SK-N-SH treated with all-trans-retinoic acid at 6 μM for 48 hours (cell line): ENCODE measurements around the gene COL16A1.

Experiments used
- ATAC-seq: fragments of 200-7000 bp; cut with Tn5 transposase; 3 replicates; pipeline ENCODE4 v1.9.1; 2020; ENCODE audit warnings: mild to moderate bottlenecking, moderate library complexity
- ARNTL ChIP-seq: fragments of 450-650 bp; formaldehyde crosslinking; IDR thresholded peaks from 2 replicates; pipeline ENCODE4 v1.5.0; 2020; ENCODE audit warnings: low read depth, mild to moderate bottlenecking, moderate library complexity, borderline replicate concordance
- BACH2 ChIP-seq: fragments of 250-450 bp; sonication (Bioruptor Pico); IDR thresholded peaks from 2 replicates; pipeline ENCODE4 v1.9.0; 2021; ENCODE audit warnings: mild to moderate bottlenecking, borderline replicate concordance
- CSDC2 ChIP-seq: fragments of 250-450 bp; sonication (Bioruptor Pico); IDR thresholded peaks from 2 replicates; pipeline ENCODE4 v1.5.0; 2020; ENCODE audit warnings: mild to moderate bottlenecking, moderate library complexity
- ESRRG ChIP-seq: fragments of 250-450 bp; sonication (Bioruptor Pico); IDR thresholded peaks from 2 replicates; pipeline ENCODE4 v1.6.1; 2021; ENCODE audit warnings: mild to moderate bottlenecking
- GLIS3 ChIP-seq: fragments of 250-450 bp; sonication (Bioruptor Pico); IDR thresholded peaks from 2 replicates; pipeline ENCODE4 v1.5.0; 2020; ENCODE audit warnings: mild to moderate bottlenecking, moderate library complexity
- ISL1 ChIP-seq: fragments of 250-450 bp; sonication (Bioruptor Pico); IDR thresholded peaks from 2 replicates; pipeline ENCODE4 v2.1.2; 2022; ENCODE audit warnings: mild to moderate bottlenecking, moderate library complexity
- OSR1 ChIP-seq: fragments of 250-450 bp; sonication (Bioruptor Pico); IDR thresholded peaks from 2 replicates; pipeline ENCODE4 v1.8.0; 2022; ENCODE audit warnings: moderate library complexity, mild to moderate bottlenecking, inconsistent platforms
- PPARA ChIP-seq: fragments of 250-450 bp; sonication (Bioruptor Pico); IDR thresholded peaks from 2 replicates; pipeline ENCODE4 v1.5.0; 2020; ENCODE audit warnings: mild to moderate bottlenecking, borderline replicate concordance
- RARB ChIP-seq: fragments of 250-450 bp; sonication (Bioruptor Pico); IDR thresholded peaks from 2 replicates; pipeline ENCODE4 v1.8.0; 2021; ENCODE audit warnings: mild to moderate bottlenecking, moderate library complexity
- TCF4 ChIP-seq: fragments of 250-450 bp; sonication (Bioruptor Pico); IDR thresholded peaks from 2 replicates; pipeline ENCODE4 v1.8.0; 2021; ENCODE audit warnings: mild to moderate bottlenecking, moderate library complexity, borderline replicate concordance
- TOX ChIP-seq: fragments of 250-450 bp; sonication (Bioruptor Pico); IDR thresholded peaks from 2 replicates; pipeline ENCODE4 v1.8.0; 2021; ENCODE audit warnings: mild to moderate bottlenecking, moderate library complexity, borderline replicate concordance
- TSHZ2 ChIP-seq: fragments of 250-450 bp; sonication (Bioruptor Pico); IDR thresholded peaks from 2 replicates; pipeline ENCODE4 v1.5.0; 2020; ENCODE audit warnings: mild to moderate bottlenecking, moderate library complexity
- ZC3H10 ChIP-seq: fragments of 250-450 bp; sonication (Bioruptor Pico); IDR thresholded peaks from 2 replicates; pipeline ENCODE4 v1.5.1; 2021; ENCODE audit warnings: mild to moderate bottlenecking, moderate library complexity
- ZFP3 ChIP-seq: fragments of 250-450 bp; sonication (Bioruptor Pico); IDR thresholded peaks from 2 replicates; pipeline ENCODE4 v1.5.0; 2020; ENCODE audit warnings: mild to moderate bottlenecking, moderate library complexity
- ZFP30 ChIP-seq: fragments of 450-650 bp; formaldehyde crosslinking; IDR thresholded peaks from 2 replicates; pipeline ENCODE4 v1.5.0; 2022; ENCODE audit warnings: mild to moderate bottlenecking, moderate library complexity
- ZNF565 ChIP-seq: fragments of 450-650 bp; formaldehyde crosslinking; conservative IDR thresholded peaks from 2 replicates; pipeline ENCODE4 v1.5.0; 2020; ENCODE audit warnings: low read depth, mild to moderate bottlenecking, moderate library complexity
- ZNF70 ChIP-seq: fragments of 450-650 bp; formaldehyde crosslinking; IDR thresholded peaks from 2 replicates; pipeline ENCODE4 v1.5.0; 2020; ENCODE audit warnings: mild to moderate bottlenecking, moderate library complexity
- ZNF8 ChIP-seq: fragments of 450-650 bp; formaldehyde crosslinking; IDR thresholded peaks from 2 replicates; pipeline ENCODE4 v1.5.0; 2020; ENCODE audit warnings: mild to moderate bottlenecking, moderate library complexity
- TF ChIP-seq, protein P1 (sequence below): fragments of 250-450 bp; sonication (Bioruptor Pico); IDR thresholded peaks from 2 replicates; pipeline ENCODE4 v1.5.1; 2020; ENCODE audit warnings: low read depth, mild to moderate bottlenecking, moderate library complexity
- TF ChIP-seq, protein P2 (sequence below): fragments of 250-450 bp; sonication (Bioruptor Pico); IDR thresholded peaks from 2 replicates; pipeline ENCODE4 v1.8.0; 2020; ENCODE audit warnings: mild to moderate bottlenecking, moderate library complexity, borderline replicate concordance
- TF ChIP-seq, protein P3 (sequence below): fragments of 250-450 bp; sonication (Bioruptor Pico); IDR thresholded peaks from 2 replicates; pipeline ENCODE4 v1.5.1; 2021; ENCODE audit warnings: mild to moderate bottlenecking, moderate library complexity

Gene COL16A1

DNA sequence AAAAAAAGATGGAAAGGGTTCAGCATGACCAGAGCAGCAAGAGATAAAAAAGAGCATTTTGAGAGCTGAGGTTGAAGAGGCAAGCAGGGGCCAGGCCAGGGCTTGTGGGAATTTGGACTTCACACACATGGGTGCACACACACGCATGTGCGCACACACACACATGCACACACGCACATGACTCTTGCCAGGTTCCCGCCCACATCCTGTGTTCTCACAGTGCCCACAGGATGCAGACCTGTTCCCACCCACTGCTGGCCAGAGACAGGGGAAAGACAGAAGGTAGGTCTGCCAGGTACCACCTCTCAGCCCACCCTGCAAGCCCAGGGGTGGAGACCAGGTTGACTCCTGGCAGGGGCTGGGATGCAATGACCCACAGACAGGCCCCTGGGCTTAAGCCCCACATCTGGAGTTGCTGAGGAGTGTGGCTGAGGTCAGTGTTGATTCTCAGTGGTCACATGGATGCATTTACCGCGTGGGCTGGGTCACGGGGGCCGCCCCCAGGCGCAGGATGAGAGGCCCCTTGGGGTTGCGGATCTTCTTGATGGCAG, 4.4 kb downstream of the COL16A1 start:
- ATAC-seq = no peak
- no peak for TF ChIP-seq PPARA (CRISPR knock-in tag)

DNA sequence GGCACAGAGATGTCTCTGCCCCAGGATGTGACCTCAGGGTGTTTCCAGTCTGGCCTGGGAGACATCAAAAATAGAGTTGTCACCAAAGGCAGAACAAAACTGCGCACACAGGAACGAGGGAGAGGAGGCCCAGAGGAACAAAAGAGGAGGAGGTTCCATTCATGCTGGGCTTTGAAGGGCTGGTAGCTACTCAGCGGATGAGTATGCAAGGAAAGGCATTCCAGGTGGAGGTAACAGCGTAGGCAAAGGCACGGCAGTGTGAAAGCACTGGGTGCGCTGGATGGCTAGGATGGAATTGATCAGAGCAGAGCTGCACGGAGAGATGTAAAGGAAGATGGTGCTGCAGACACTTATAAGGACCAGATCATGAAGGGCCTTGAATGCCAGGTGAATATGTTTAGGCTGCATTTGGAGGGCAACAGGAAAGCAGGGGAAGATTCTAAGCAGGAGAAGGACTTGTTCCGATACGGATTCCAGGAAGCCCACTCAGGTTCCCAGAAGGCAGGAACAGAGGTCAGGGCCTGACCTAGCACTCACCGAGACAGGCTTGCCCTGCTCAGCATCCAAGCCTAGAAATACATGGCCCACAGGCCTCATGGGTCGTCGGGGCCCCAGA, 6.3 kb downstream of the COL16A1 start:
- TF ChIP-seq ZFP30 (CRISPR knock-in tag) (no peak), PPARA (CRISPR knock-in tag) (no peak), ISL1 (CRISPR knock-in tag) (no peak), CSDC2 (CRISPR knock-in tag) (no peak), OSR1 (no peak), TOX (CRISPR knock-in tag) (no peak), TSHZ2 (CRISPR knock-in tag) (no peak), ZNF70 (no peak), ZNF565 (CRISPR knock-in tag) (no peak), GLIS3 (no peak), BACH2 (CRISPR knock-in tag) (no peak), TCF4 (CRISPR knock-in tag) (no peak), RARB (CRISPR knock-in tag) (no peak)
- TF ChIP-seq, protein P1, sequence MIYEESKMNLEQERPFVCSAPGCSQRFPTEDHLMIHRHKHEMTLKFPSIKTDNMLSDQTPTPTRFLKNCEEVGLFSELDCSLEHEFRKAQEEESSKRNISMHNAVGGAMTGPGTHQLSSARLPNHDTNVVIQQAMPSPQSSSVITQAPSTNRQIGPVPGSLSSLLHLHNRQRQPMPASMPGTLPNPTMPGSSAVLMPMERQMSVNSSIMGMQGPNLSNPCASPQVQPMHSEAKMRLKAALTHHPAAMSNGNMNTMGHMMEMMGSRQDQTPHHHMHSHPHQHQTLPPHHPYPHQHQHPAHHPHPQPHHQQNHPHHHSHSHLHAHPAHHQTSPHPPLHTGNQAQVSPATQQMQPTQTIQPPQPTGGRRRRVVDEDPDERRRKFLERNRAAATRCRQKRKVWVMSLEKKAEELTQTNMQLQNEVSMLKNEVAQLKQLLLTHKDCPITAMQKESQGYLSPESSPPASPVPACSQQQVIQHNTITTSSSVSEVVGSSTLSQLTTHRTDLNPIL (CRISPR knock-in tag) = no peak

GRCh38 chr1:31696242-31696641, 7.6 kb downstream of the COL16A1 start:
- no peak for ATAC-seq
- TF ChIP-seq, protein P1 (CRISPR knock-in tag) = no peak
- TF ChIP-seq ZFP3 (CRISPR knock-in tag) (no peak), ZNF565 (CRISPR knock-in tag) (no peak)
- TF ChIP-seq, all 23 proteins: peak for 0

More for the DNA sequence above, 6.3 kb downstream of the COL16A1 start:
- ATAC-seq = no peak

GRCh38 chr1:31695327-31695726, 8.5 kb downstream of the COL16A1 start:
- no peak for ATAC-seq
- no peak for TF ChIP-seq TOX (CRISPR knock-in tag)
- TF ChIP-seq, protein P1 (CRISPR knock-in tag) = no peak
- no peak for TF ChIP-seq ZFP30 (CRISPR knock-in tag)
- no peak for TF ChIP-seq ZNF70
- TF ChIP-seq OSR1 = no peak
- TF ChIP-seq, protein P2, sequence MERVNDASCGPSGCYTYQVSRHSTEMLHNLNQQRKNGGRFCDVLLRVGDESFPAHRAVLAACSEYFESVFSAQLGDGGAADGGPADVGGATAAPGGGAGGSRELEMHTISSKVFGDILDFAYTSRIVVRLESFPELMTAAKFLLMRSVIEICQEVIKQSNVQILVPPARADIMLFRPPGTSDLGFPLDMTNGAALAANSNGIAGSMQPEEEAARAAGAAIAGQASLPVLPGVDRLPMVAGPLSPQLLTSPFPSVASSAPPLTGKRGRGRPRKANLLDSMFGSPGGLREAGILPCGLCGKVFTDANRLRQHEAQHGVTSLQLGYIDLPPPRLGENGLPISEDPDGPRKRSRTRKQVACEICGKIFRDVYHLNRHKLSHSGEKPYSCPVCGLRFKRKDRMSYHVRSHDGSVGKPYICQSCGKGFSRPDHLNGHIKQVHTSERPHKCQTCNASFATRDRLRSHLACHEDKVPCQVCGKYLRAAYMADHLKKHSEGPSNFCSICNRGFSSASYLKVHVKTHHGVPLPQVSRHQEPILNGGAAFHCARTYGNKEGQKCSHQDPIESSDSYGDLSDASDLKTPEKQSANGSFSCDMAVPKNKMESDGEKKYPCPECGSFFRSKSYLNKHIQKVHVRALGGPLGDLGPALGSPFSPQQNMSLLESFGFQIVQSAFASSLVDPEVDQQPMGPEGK (CRISPR knock-in tag) = no peak
- no peak for TF ChIP-seq TSHZ2 (CRISPR knock-in tag)
- no peak for TF ChIP-seq ARNTL
- no peak for TF ChIP-seq ZFP3 (CRISPR knock-in tag)
- TF ChIP-seq, protein P3, sequence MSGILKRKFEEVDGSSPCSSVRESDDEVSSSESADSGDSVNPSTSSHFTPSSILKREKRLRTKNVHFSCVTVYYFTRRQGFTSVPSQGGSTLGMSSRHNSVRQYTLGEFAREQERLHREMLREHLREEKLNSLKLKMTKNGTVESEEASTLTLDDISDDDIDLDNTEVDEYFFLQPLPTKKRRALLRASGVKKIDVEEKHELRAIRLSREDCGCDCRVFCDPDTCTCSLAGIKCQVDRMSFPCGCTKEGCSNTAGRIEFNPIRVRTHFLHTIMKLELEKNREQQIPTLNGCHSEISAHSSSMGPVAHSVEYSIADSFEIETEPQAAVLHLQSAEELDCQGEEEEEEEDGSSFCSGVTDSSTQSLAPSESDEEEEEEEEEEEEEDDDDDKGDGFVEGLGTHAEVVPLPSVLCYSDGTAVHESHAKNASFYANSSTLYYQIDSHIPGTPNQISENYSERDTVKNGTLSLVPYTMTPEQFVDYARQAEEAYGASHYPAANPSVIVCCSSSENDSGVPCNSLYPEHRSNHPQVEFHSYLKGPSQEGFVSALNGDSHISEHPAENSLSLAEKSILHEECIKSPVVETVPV = no peak
- TF ChIP-seq ESRRG (CRISPR knock-in tag) = no peak
- TF ChIP-seq ZNF8 (CRISPR knock-in tag) = no peak
- TF ChIP-seq ZC3H10 (CRISPR knock-in tag) = no peak
- no peak for TF ChIP-seq CSDC2 (CRISPR knock-in tag)
- no peak for TF ChIP-seq ZNF565 (CRISPR knock-in tag)
- no peak for TF ChIP-seq ISL1 (CRISPR knock-in tag)
- no peak for TF ChIP-seq RARB (CRISPR knock-in tag)
